ENCODE measurements around the gene KCNAB3. TPM values are rescaled to one million over a fixed set of nuclear protein-coding genes. Genes with fewer than 3 reads are reported as not detected.
A peak's percentile ranks its signal among the peaks of the same experiment; 100 is the strongest.

The KCNAB3 gene
- total RNA-seq, 1 donor = under 0.01 TPM

DNA sequence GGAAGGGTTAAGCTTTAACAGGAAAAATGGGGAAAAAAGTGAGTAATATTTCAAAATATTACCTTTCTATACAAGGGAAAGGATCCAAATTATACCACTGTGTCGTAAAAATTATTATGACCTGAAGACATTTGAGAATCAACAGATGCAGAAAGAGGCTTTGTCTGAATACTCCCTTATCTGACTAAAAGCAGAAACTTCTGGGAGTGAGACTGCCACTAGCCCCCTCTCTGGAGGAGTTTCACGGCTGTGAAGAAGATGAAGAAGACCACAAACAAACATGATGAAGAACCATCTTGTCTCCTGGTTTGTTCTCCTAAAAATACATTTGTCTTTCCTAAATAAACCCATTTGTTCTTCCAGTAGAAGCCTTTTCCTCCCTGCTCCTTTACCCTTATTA lies 31.8 kb upstream of the KCNAB3 start:
- no peaks in the 10 kb centered on the region for H3K36me3 ChIP-seq (ENCODE audit: insufficient read depth, low read length)

DNA sequence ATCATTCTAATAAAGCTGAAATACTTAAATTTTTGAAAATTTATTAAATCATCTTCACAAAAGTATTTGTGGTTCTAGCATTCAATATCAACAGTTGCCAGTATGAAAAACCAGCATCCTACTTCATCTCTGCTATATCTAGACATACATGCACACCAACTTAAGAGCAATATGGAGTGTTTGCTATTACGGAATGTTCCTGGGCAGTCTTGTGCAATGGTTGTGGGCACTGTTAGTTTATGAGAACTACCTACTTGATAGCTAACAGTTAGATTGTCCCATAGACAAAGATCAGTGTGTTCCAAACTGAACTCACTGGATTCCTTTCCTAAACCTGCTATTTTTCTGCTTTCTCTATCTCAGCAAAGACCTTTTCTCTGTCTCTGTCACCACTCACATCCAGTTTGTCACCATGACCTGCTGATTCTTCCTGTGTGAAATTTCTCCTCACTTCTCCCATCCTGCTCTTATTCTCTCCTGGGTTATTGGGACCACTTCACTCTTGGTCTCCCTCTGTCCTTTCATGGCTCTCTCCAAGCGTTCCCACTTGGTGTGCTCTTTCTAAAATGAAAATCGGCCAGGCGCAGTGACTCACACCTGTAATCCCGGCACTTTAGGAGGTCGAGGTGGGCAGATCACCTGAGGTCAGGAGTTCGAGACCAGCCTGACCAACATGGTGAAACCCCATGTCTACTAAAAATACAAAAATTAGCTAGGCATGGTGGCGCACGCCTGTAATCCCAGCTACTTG lies 30.0 kb upstream of the KCNAB3 start:
- Histone ChIP-seq H3K79me2 (ENCODE audit: insufficient read depth, low read length) (no peaks in the 10 kb centered on the region), H2AFZ (ENCODE audit: low read length) (no peak overlapping the region), H3K36me3 (ENCODE audit: insufficient read depth, low read length) (no peaks in the 10 kb centered on the region), H3K27ac (ENCODE audit: low read depth, low read length) (no peak overlapping the region), H3K27me3 (ENCODE audit: insufficient read depth, low read length) (no peaks in the 10 kb centered on the region), H3K4me2 (ENCODE audit: insufficient read depth, low read length) (no peak overlapping the region), H3K4me3 (ENCODE audit: insufficient read depth, low read length) (no peak overlapping the region), H4K20me1 (ENCODE audit: insufficient read depth, low read length) (no peaks in the 10 kb centered on the region), H3K9me3 (ENCODE audit: low read depth, low read length) (no peaks in the 10 kb centered on the region), H3K4me1 (ENCODE audit: insufficient read depth, low read length) (no peaks in the 10 kb centered on the region)
- no peak for DNase-seq (ENCODE audit: insufficient read length, low spot score, missing footprints)
- TF ChIP-seq, protein P1, sequence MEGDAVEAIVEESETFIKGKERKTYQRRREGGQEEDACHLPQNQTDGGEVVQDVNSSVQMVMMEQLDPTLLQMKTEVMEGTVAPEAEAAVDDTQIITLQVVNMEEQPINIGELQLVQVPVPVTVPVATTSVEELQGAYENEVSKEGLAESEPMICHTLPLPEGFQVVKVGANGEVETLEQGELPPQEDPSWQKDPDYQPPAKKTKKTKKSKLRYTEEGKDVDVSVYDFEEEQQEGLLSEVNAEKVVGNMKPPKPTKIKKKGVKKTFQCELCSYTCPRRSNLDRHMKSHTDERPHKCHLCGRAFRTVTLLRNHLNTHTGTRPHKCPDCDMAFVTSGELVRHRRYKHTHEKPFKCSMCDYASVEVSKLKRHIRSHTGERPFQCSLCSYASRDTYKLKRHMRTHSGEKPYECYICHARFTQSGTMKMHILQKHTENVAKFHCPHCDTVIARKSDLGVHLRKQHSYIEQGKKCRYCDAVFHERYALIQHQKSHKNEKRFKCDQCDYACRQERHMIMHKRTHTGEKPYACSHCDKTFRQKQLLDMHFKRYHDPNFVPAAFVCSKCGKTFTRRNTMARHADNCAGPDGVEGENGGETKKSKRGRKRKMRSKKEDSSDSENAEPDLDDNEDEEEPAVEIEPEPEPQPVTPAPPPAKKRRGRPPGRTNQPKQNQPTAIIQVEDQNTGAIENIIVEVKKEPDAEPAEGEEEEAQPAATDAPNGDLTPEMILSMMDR (IDR thresholded peaks at IDR 0.05; ENCODE audit: extremely low read depth, low read depth, low read length) = no peak

More for the DNA sequence above, 31.8 kb upstream of the KCNAB3 start:
- Histone ChIP-seq H3K9me3 (ENCODE audit: low read depth, low read length) (no peaks in the 10 kb centered on the region), H3K27me3 (ENCODE audit: insufficient read depth, low read length) (no peaks in the 10 kb centered on the region), H3K27ac (ENCODE audit: low read depth, low read length) (no peak overlapping the region), H3K4me3 (ENCODE audit: insufficient read depth, low read length) (no peak overlapping the region), H2AFZ (ENCODE audit: low read length) (no peak overlapping the region), H3K4me2 (ENCODE audit: insufficient read depth, low read length) (no peak overlapping the region), H3K79me2 (ENCODE audit: insufficient read depth, low read length) (no peaks in the 10 kb centered on the region), H3K4me1 (ENCODE audit: insufficient read depth, low read length) (no peaks in the 10 kb centered on the region), H4K20me1 (ENCODE audit: insufficient read depth, low read length) (no peaks in the 10 kb centered on the region)
- TF ChIP-seq, protein P1 (IDR thresholded peaks at IDR 0.05; ENCODE audit: extremely low read depth, low read depth, low read length) = no peak
- no peak for DNase-seq (ENCODE audit: insufficient read length, low spot score, missing footprints)

DNA sequence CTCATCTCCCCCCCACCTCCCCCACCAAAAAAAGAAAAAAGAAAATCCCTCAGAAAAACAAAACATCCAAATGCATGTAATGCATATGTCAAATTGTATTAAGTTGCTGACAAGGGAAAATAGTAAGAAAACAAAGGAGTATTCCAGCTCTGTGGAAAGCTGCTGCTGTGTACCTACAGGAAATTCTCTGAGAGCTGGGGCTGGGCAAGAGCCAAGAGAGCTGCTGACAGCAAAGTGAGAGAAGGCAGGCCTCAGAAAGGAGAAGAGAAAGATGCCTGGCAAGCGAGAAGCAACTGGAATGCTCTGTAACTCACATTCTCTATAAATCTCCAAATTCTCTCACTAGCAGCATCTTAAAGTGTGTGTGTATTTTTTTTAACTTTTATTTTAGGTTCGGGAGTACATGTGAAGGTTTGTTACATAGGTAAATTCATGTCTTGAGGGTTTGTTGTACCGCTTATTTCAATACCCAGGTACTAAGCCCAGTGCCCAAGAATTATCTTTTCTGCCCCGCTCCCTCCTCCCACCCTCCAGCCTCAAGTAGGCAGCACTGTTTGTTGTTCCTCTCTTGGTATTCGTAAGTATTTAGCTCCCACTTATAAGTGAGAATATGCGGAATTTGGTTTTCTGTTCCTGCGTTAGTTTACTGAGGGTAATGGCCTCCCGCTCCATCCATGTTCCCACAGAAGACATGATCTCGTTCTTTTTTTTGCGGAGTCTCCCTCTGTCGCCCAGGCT lies 26.7 kb upstream of the KCNAB3 start:
- Histone ChIP-seq H2AFZ (ENCODE audit: low read length) (no peak overlapping the region), H3K4me2 (ENCODE audit: insufficient read depth, low read length) (no peak overlapping the region), H3K79me2 (ENCODE audit: insufficient read depth, low read length) (no peaks in the 10 kb centered on the region), H3K4me1 (ENCODE audit: insufficient read depth, low read length) (no peaks in the 10 kb centered on the region), H3K27me3 (ENCODE audit: insufficient read depth, low read length) (no peaks in the 10 kb centered on the region), H4K20me1 (ENCODE audit: insufficient read depth, low read length) (no peaks in the 10 kb centered on the region), H3K27ac (ENCODE audit: low read depth, low read length) (no peak overlapping the region), H3K4me3 (ENCODE audit: insufficient read depth, low read length) (no peak overlapping the region), H3K9me3 (ENCODE audit: low read depth, low read length) (no peaks in the 10 kb centered on the region), H3K36me3 (ENCODE audit: insufficient read depth, low read length) (no peaks in the 10 kb centered on the region)
- DNase-seq (ENCODE audit: insufficient read length, low spot score, missing footprints) = peak; percentile 26
- TF ChIP-seq, protein P1 (IDR thresholded peaks at IDR 0.05; ENCODE audit: extremely low read depth, low read depth, low read length) = no peak
